ENCODE measurements around the gene PPP1R12C.
A peak's percentile ranks its signal among the peaks of the same experiment; 100 is the strongest.
"Not testable (repeated sequence)": the region's sequence is repeated elsewhere in the genome, so short reads cannot be mapped to it uniquely, and the experiment has no call there.

Gene PPP1R12C

GRCh38 chr19:55069865-55070197, 47.6 kb downstream of the PPP1R12C start:
- ATAC-seq, result no peak
- no peak for TF ChIP-seq ZFP30 (CRISPR knock-in tag; IDR thresholded peaks at IDR 0.05)
- peak; percentile 99 for TF ChIP-seq ZFP3 (CRISPR knock-in tag; IDR thresholded peaks at IDR 0.05)
- TF ChIP-seq, protein P1, sequence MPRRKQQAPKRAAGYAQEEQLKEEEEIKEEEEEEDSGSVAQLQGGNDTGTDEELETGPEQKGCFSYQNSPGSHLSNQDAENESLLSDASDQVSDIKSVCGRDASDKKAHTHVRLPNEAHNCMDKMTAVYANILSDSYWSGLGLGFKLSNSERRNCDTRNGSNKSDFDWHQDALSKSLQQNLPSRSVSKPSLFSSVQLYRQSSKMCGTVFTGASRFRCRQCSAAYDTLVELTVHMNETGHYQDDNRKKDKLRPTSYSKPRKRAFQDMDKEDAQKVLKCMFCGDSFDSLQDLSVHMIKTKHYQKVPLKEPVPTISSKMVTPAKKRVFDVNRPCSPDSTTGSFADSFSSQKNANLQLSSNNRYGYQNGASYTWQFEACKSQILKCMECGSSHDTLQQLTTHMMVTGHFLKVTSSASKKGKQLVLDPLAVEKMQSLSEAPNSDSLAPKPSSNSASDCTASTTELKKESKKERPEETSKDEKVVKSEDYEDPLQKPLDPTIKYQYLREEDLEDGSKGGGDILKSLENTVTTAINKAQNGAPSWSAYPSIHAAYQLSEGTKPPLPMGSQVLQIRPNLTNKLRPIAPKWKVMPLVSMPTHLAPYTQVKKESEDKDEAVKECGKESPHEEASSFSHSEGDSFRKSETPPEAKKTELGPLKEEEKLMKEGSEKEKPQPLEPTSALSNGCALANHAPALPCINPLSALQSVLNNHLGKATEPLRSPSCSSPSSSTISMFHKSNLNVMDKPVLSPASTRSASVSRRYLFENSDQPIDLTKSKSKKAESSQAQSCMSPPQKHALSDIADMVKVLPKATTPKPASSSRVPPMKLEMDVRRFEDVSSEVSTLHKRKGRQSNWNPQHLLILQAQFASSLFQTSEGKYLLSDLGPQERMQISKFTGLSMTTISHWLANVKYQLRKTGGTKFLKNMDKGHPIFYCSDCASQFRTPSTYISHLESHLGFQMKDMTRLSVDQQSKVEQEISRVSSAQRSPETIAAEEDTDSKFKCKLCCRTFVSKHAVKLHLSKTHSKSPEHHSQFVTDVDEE (CRISPR knock-in tag; IDR thresholded peaks at IDR 0.05), result no peak
- TF ChIP-seq ZC3H10 (CRISPR knock-in tag; IDR thresholded peaks at IDR 0.05), result no peak

DNA sequence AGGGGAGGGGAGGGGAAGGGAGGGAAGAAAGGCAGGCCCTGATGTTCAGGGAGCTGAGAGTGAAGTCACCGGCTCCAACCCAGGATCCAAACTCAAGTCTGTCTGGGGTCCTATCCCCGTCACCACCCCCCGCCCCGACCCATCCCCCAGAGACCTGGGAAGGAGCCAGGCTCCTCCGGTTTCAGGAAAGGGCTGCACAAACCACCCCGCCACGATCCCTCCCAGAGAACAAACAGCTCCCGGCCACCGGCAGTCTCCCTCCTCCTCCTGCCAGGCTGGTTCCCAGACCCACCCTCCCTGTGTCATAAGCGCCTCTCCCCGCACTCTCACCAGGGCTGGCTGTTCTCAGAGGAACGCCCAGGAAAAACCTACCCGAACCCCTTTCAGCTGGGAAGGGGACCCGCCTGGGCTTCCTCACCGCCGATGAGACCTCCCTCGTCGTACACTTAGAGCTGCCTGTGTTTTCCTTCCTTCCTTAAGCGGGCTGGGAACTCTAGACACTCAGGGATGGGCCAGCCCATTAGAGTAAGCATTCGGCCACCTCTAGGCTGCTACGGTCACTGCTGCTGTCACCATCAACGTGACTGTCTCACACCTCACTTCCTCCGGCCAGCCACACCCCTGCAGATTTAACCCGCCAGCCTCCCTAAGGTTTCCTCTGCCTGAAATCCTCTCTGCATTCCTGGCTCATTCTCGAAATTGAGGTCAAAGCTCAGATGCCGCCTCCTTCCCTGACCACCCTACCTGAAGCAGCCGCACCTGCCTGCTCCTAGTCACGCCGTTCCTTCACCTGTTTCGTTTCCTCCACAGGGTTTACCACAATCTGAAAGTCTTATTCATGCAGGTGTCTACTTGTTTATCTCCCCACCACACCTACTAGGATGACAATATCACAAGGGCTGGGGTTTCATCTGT, 48.2 kb downstream of the PPP1R12C start:
- TF ChIP-seq ESRRG (CRISPR knock-in tag; IDR thresholded peaks at IDR 0.05), result no peak
- no peak for TF ChIP-seq ISL1 (CRISPR knock-in tag; IDR thresholded peaks at IDR 0.05)
- TF ChIP-seq RARB (CRISPR knock-in tag; IDR thresholded peaks at IDR 0.05), result no peak
- no peak for TF ChIP-seq TOX (CRISPR knock-in tag; IDR thresholded peaks at IDR 0.05; ENCODE audit: borderline replicate concordance)
- TF ChIP-seq, protein P2, sequence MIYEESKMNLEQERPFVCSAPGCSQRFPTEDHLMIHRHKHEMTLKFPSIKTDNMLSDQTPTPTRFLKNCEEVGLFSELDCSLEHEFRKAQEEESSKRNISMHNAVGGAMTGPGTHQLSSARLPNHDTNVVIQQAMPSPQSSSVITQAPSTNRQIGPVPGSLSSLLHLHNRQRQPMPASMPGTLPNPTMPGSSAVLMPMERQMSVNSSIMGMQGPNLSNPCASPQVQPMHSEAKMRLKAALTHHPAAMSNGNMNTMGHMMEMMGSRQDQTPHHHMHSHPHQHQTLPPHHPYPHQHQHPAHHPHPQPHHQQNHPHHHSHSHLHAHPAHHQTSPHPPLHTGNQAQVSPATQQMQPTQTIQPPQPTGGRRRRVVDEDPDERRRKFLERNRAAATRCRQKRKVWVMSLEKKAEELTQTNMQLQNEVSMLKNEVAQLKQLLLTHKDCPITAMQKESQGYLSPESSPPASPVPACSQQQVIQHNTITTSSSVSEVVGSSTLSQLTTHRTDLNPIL (CRISPR knock-in tag; IDR thresholded peaks at IDR 0.05; ENCODE audit: low read depth), result no peak
- ATAC-seq, result peak; percentile 53

DNA sequence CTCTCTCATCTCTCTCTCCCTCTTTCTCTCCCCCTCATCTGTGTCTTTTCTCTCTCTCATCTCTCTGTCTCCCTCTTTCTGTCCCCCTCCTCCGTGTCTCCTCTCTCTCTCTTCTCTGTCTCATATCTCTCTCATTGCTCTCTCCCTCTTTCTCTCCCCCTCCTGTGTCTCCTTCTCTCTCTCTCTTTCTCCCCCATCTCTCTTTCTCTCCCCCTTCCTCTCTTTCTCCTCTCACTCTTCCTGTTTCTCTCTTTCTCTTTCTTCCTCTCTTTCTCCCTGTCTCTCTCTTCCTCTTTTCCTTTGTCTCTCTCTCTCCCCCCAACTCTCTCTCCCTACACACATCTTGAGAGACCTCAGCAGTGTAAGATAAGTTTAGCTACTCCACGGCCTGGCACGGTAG, 49.6 kb downstream of the PPP1R12C start:
- TF ChIP-seq TCF4 (CRISPR knock-in tag; IDR thresholded peaks at IDR 0.05; ENCODE audit: borderline replicate concordance) (no peak), ESRRG (CRISPR knock-in tag; IDR thresholded peaks at IDR 0.05) (no peak), POU6F1 (CRISPR knock-in tag; IDR thresholded peaks at IDR 0.05; ENCODE audit: borderline replicate concordance, low read depth) (no peak), CSRNP3 (CRISPR knock-in tag; IDR thresholded peaks at IDR 0.05) (no peak), ZNF8 (CRISPR knock-in tag; IDR thresholded peaks at IDR 0.05) (no peak), SNAI2 (CRISPR knock-in tag; IDR thresholded peaks at IDR 0.05) (no peak), CSDC2 (CRISPR knock-in tag; IDR thresholded peaks at IDR 0.05) (no peak), BACH2 (CRISPR knock-in tag; IDR thresholded peaks at IDR 0.05; ENCODE audit: borderline replicate concordance) (no peak), GLIS3 (CRISPR knock-in tag; IDR thresholded peaks at IDR 0.05) (no peak), ISL1 (CRISPR knock-in tag; IDR thresholded peaks at IDR 0.05) (no peak), OSR1 (CRISPR knock-in tag; IDR thresholded peaks at IDR 0.05) (no peak)

DNA sequence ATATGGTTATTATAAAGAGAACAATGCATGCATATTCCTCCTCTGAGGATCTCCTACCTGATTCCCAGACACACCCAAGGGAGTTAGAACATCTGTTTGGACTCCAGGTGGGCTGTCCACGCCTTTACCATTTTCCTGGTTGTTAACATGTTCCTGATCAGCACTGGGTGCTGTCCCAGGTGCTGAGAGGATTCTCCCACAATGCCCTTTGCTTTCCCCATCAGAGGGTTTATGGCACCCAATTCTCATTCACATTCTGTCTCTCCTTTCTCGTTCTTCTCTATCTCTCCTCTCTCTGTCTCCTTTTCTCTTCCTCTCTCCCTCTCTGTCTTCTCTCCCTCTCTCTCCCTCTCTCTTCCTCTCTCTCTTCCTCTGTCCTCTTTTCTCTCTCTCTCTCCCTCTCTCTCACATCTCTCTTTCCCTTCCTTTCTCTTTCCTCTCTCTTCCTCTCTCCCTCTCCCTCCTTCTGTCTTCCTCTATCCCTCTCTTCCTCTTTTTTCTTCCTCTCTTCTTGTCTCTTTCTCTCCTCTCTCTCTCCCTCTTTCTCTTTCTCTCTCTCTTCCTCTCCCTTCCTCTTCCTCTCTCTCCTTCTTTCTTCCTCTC, 51.2 kb downstream of the PPP1R12C start:
- no peak for ATAC-seq
- TF ChIP-seq ISL1 (CRISPR knock-in tag; IDR thresholded peaks at IDR 0.05) (no peak), ZNF565 (CRISPR knock-in tag; conservative IDR thresholded peaks at IDR 0.05; ENCODE audit: low read depth) (no peak), POU6F1 (CRISPR knock-in tag; IDR thresholded peaks at IDR 0.05; ENCODE audit: borderline replicate concordance, low read depth) (no peak), OSR1 (CRISPR knock-in tag; IDR thresholded peaks at IDR 0.05) (no peak), ZC3H10 (CRISPR knock-in tag; IDR thresholded peaks at IDR 0.05) (no peak), BACH2 (CRISPR knock-in tag; IDR thresholded peaks at IDR 0.05; ENCODE audit: borderline replicate concordance) (no peak), ARNTL (CRISPR knock-in tag; IDR thresholded peaks at IDR 0.05; ENCODE audit: borderline replicate concordance, low read depth) (no peak)

More for the DNA sequence above, 49.6 kb downstream of the PPP1R12C start:
- ATAC-seq, result no peak

DNA sequence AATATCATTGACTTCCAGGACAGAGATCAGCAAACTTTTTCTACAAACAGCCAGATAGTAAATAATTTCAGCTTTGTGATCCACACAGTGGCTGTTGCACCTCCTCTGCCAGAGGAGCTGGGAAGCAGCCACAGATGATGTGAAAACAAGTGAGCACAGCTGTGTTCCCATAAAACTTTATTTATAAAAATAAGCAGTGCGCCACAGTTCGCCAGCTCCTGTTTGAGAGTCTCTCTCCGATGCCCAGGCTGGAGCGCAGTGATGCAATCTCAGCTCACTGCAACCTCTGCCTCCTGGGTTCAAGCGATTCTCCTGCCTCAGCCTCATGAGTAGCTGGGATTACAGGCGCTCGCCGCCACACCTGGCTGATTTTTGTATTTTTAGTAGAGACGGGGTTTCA, 51.9 kb downstream of the PPP1R12C start:
- ATAC-seq, result not testable (repeated sequence)
